Transverse colon (tissue), 4 donors: ENCODE measurements around the gene PERM1. TPM values are rescaled to one million over a fixed set of nuclear protein-coding genes. Genes with fewer than 3 reads are reported as not detected.
A peak's percentile ranks its signal among the peaks of the same experiment; 100 is the strongest.
"Not testable (repeated sequence)": the region's sequence is repeated elsewhere in the genome, so short reads cannot be mapped to it uniquely, and the experiment has no call there.

Experiments used
- DNase-seq: peaks from one replicate; pipeline ENCODE4 v3.0.0-alpha.2; 2019
- H3K27ac ChIP-seq, 4 donors: fragments of 200-600 bp; sonication (generic); 2 replicates each; pipeline ENCODE4 v1.5.1; 2016 to 2018; ENCODE audit warnings: inconsistent platforms in 4 of 4
- H3K27me3 ChIP-seq: fragments of 200-600 bp; sonication (generic); 2 replicates; pipeline ENCODE4 v1.5.1; 2017; ENCODE audit warnings: inconsistent platforms
- H3K36me3 ChIP-seq, 4 donors: fragments of 200-600 bp; sonication (generic); 2 replicates each; pipeline ENCODE4 v1.5.1; 2017 to 2019; ENCODE audit warnings: inconsistent platforms in 4 of 4
- H3K4me1 ChIP-seq, 4 donors: fragments of 200-600 bp; sonication (generic); 2 replicates each; pipeline ENCODE4 v1.5.1; 2017 to 2020; ENCODE audit warnings: inconsistent platforms in 4 of 4
- H3K4me3 ChIP-seq, 4 donors: fragments of 200-600 bp; sonication (generic); 1 replicate in 1 of 4; 2 replicates in 3 of 4; pipeline versions ENCODE4 v1.5.1 to v1.6.1; 2017 to 2019; ENCODE audit warnings: inconsistent platforms in 4 of 4
- H3K9me3 ChIP-seq, 2 donors: fragments of 200-600 bp; sonication (generic); 2 replicates each; pipeline ENCODE4 v1.5.1; 2017 to 2019; ENCODE audit warnings: inconsistent platforms in 2 of 2
- EP300 ChIP-seq: sonication (generic); formaldehyde crosslinking; IDR thresholded peaks from one replicate; pipeline ENCODE4 v1.6.1; 2017; ENCODE audit warnings: antibody characterized with exemption, low read depth
- POLR2A ChIP-seq: fragments of 450-650 bp; IDR thresholded peaks from one replicate; pipeline ENCODE4 v1.6.1; 2016; ENCODE audit warnings: antibody characterized with exemption, mild to moderate bottlenecking, moderate library complexity
- POLR2AphosphoS5 ChIP-seq, 3 donors: sonication (generic); formaldehyde crosslinking; IDR thresholded peaks; one replicate each; pipeline ENCODE4 v1.6.1; 2016; ENCODE audit warnings: antibody characterized with exemption in 3 of 3
- WGBS, 2 donors: methylation state at CpG; one replicate each; pipeline ENCODE4 v1.1.5; 2018; ENCODE audit warnings: low coverage in 1 of 2; 5-methylcytosine and 5-hydroxymethylcytosine counted together
- in situ Hi-C, 4 donors: fragments of 200-750 bp; cut with MboI; loops; one replicate each; pipeline versions ENCODE4 v1.15.0 to v1.15.1; 2017; ENCODE audit warnings: low sequenced_read_pairs in 3 of 4, low pct_ligation_motif_present in 1 of 4, low pct_unique_long_range_greater_than_20kb in 1 of 4
- intact Hi-C: fragments of 100-400 bp; cut with DNase I; formaldehyde crosslinking; loops from one replicate; pipeline ENCODE4 v1.15.1; 2023; ENCODE audit warnings: low total_unique reads
- total RNA-seq, 4 donors: library from RNA; depleted of rRNA; stranded (reverse); fragments of >200 nt; gene quantifications; one replicate each; pipeline ENCODE4 v1.1.0, GENCODE V29; 2016
- TF ChIP-seq, protein P1 (sequence below), 5 experiments: fragments of 200-600 bp in 3 of 5; fragments of 450-650 bp in 2 of 5; sonication (generic) in 3 of 5; IDR thresholded peaks; 1 replicate in 2 of 5; 2 replicates in 3 of 5; pipeline ENCODE4 v1.5.1; 2016 to 2017; ENCODE audit warnings: antibody characterized with exemption in 5 of 5, inconsistent platforms in 3 of 5, mild to moderate bottlenecking in 2 of 5, moderate library complexity in 1 of 5

Gene PERM1
- total RNA-seq, 4 donors from 2014 or later = 0.14 TPM; not detected in 3

- Histone ChIP-seq H3K9me3 (no peaks in the 10 kb centered on the region), H3K4me1 (peaks cover 6 to 30% (median 19%) of the 10 kb centered on the region in 4 donors), H3K4me3 (no peak overlapping the region), H3K27ac (no peak overlapping the region), H3K27me3 (no peaks in the 10 kb centered on the region), H3K36me3 (no peaks in the 10 kb centered on the region)
- DNase-seq = no peak
- in situ Hi-C loops (no loop called here), intact Hi-C loops (loop anchor here (10.0 kb wide), 1 partner anchor 363 kb away; the partner anchor contains the start of gene AURKAIP1)
- WGBS, 2 donors = 77 to 85% methylated on average over 7 to 14 of the region's 14 CpGs
- no peak for TF ChIP-seq EP300
- no peak for TF ChIP-seq POLR2A
- TF ChIP-seq, protein P1, sequence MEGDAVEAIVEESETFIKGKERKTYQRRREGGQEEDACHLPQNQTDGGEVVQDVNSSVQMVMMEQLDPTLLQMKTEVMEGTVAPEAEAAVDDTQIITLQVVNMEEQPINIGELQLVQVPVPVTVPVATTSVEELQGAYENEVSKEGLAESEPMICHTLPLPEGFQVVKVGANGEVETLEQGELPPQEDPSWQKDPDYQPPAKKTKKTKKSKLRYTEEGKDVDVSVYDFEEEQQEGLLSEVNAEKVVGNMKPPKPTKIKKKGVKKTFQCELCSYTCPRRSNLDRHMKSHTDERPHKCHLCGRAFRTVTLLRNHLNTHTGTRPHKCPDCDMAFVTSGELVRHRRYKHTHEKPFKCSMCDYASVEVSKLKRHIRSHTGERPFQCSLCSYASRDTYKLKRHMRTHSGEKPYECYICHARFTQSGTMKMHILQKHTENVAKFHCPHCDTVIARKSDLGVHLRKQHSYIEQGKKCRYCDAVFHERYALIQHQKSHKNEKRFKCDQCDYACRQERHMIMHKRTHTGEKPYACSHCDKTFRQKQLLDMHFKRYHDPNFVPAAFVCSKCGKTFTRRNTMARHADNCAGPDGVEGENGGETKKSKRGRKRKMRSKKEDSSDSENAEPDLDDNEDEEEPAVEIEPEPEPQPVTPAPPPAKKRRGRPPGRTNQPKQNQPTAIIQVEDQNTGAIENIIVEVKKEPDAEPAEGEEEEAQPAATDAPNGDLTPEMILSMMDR (IDR thresholded peaks at IDR 0.05) = no peak
- no peak for TF ChIP-seq POLR2AphosphoS5 (IDR thresholded peaks at IDR 0.05)
Measured at GRCh38 chr1:1011396-1011949, 29.6 kb upstream of the PERM1 start.

DNA sequence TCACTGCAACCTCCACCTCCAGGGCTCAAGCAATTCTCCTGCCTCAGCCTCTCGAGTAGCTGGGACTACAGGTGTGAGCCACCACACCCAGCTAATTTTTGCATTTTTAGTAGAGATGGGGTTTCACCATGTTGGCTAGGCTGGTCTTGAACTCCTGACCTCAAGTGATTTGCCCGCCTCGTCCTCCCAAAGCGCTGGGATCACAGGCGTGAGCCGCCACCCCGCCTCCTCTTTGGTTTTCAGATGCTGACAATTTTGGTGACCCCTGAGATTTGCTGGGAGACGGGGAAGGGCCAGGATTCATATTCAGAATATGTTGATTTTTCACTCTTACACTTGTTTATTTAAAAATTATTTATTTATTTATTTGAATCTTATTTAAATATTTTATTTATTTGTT is 28.2 kb upstream of the PERM1 start:
- WGBS, 2 donors = 57 to 82% methylated on average over 1 to 8 of the region's 8 CpGs

DNA sequence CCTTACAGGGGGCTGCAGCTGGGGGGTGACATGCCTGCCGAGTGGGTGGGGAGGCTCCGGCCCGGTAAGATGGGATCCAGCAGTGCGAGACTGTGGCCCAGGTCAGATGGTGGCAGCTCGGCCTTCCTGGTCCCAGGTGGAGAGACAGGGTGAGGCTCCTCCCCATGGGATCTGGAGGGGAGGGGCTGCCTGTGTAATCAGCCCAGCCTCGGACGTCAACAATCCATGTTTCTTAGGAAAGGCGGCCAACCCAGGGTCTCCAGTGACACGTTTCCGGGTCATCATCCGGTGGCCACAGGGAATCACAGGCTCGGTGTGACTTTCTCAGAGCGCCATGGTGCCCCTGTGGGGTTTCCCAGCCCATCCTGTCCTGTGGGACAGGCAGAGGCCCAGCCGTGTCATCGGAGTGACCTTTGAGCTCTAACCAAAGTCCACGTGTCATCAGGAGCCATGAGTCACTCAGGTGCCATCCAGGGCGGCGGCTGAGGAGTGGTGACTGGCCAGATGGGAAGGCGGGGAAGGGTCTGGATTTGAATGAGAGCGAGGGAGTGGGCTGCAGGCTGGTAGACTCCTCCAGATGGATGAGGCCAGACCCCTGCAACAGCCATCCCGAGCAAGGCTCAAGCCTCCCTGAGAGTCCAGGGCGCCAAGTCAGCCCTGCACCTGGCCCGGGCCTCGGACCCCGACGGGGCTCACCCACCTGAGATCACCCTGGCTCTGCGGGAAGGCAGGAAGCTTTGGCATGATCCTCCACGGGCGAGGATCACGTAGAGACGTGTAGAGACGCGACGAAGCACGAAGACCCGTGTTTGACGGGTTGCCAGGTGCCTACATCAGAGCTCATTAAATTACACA is 24.6 kb upstream of the PERM1 start:
- TF ChIP-seq POLR2A (peak; percentile 46), EP300 (peak; percentile 26), POLR2AphosphoS5 (IDR thresholded peaks at IDR 0.05) (peak in 2 of 3 donors; percentile 75 to 85)
- TF ChIP-seq, protein P1 (IDR thresholded peaks at IDR 0.05) = no peak
- DNase-seq = peak; percentile 85
- H3K36me3 ChIP-seq = no peaks in the 10 kb centered on the region
- 70% methylated on average over 35 of the region's 37 CpGs; no CpG with 5 or more reads in 1 of the 2 donors for WGBS, 2 donors
- intact Hi-C loops (no loop called here), in situ Hi-C loops (no loop called here)
- no peaks in the 10 kb centered on the region for H3K9me3 ChIP-seq
- peaks cover 12% of the 10 kb centered on the region for H3K27me3 ChIP-seq
- peak overlapping the region in 3 of 4 donors; percentile 57 to 68 (median 62) for H3K27ac ChIP-seq
- peak overlapping the region in 1 of 4 donors; percentile 5 for H3K4me3 ChIP-seq
- H3K4me1 ChIP-seq = peaks cover 12 to 29% (median 24%) of the 10 kb centered on the region in 4 donors

More for the DNA sequence above, 28.2 kb upstream of the PERM1 start:
- DNase-seq, H3K27me3 ChIP-seq, H3K27ac ChIP-seq, in situ Hi-C loops, H3K36me3 ChIP-seq, H3K4me3 ChIP-seq, H3K9me3 ChIP-seq: not testable (repeated sequence)
- H3K4me1 ChIP-seq = peaks cover 15 to 41% (median 32%) of the 10 kb centered on the region in 4 donors
- intact Hi-C loops = loop anchor here (10.0 kb wide), 1 partner anchor 365 kb away; the partner anchor contains the start of gene AURKAIP1

GRCh38 chr1:1005774-1006304 is 23.9 kb upstream of the PERM1 start:
- TF ChIP-seq POLR2AphosphoS5 (IDR thresholded peaks at IDR 0.05) = no peak
- TF ChIP-seq, protein P1 (IDR thresholded peaks at IDR 0.05) = no peak
- TF ChIP-seq EP300 = no peak
- H3K9me3 ChIP-seq = no peaks in the 10 kb centered on the region
- in situ Hi-C loops (no loop called here), intact Hi-C loops (no loop called here)
- no peaks in the 10 kb centered on the region for H3K36me3 ChIP-seq
- H3K4me3 ChIP-seq = peak overlapping the region in 1 of 4 donors; percentile 5
- H3K27me3 ChIP-seq = peaks cover 19% of the 10 kb centered on the region
- no peak for DNase-seq
- H3K27ac ChIP-seq = peak overlapping the region in 3 of 4 donors; percentile 57 to 68 (median 62)
- peaks cover 18 to 36% (median 31%) of the 10 kb centered on the region in 4 donors for H3K4me1 ChIP-seq
- WGBS, 2 donors = 55% methylated on average over 22 of the region's 23 CpGs; no CpG with 5 or more reads in 1 of the 2 donors
